HCT116 (cell line): ENCODE data around the gene APBB1IP. TPM values are rescaled to one million over a fixed set of nuclear protein-coding genes. Genes with fewer than 3 reads are reported as not detected.

Experiments used
- ATAC-seq: fragments of 200-7000 bp; cut with Tn5 transposase; 2 replicates; pipeline ENCODE4 v1.9.1; 2020; ENCODE audit warnings: mild to moderate bottlenecking, moderate library complexity
- BruUV-seq: library from RNA; stranded (reverse); fragments of 400-500 nt; replicated peaks from 2 replicates; lab custom pipeline; 2021; lab: Mats Ljungman, UMichigan
- CTCF ChIA-PET: fragments of 300-600 bp; sonication (Branson Sonifier 250); formaldehyde crosslinking; loops from one replicate; lab custom pipeline; 2021; ENCODE audit warnings: antibody characterized with exemption; lab: Charles Lee
- POLR2A ChIA-PET: fragments of 300-600, 350-600 bp; sonication (Branson Sonifier 250); formaldehyde crosslinking; loops from one replicate; lab custom pipeline; 2021; ENCODE audit warnings: antibody characterized with exemption; lab: Charles Lee
- RAD21 ChIA-PET, 2 experiments: fragments of 300-600 bp; sonication (Branson Sonifier 250); formaldehyde crosslinking; loops; one replicate each; lab custom pipeline; 2023; ENCODE audit warnings: low total read pairs in 2 of 2; ENCODE audit not compliant: uncharacterized antibody in 2 of 2, unreplicated experiment in 2 of 2, low non-redundant PET in 1 of 2; lab: Charles Lee
- DNase-seq: peaks from one replicate; pipeline ENCODE4 v3.0.0-alpha.2; 2010; ENCODE audit warnings: low read depth, low spot score
- H2AFZ ChIP-seq: fragments of 200-600 bp; shearing (Covaris generic), sonication (generic); 2 replicates; pipeline ENCODE4 v1.6.1; 2017; ENCODE audit warnings: low read depth, mixed run types, mixed read lengths, antibody characterized with exemption, low read length; ENCODE audit not compliant: poor library complexity, severe bottlenecking
- H3K27ac ChIP-seq: 2 replicates; pipeline ENCODE4 v1.5.1; 2012; ENCODE audit warnings: low read depth, low read length
- H3K27me3 ChIP-seq: fragments of 200-600 bp; sonication (generic); 2 replicates; pipeline ENCODE4 v1.6.1; 2016; ENCODE audit warnings: mixed run types, low read length, mixed read lengths; ENCODE audit not compliant: insufficient read depth
- H3K36me3 ChIP-seq, 2 experiments: fragments of 200-500 bp in 1 of 2; fragments of 200-600 bp in 1 of 2; sonication (Bioruptor generic) in 1 of 2; sonication (generic) in 1 of 2; 2 replicates each; pipeline versions ENCODE4 v1.5.1 to v1.6.1; 2014 to 2016; ENCODE audit warnings: low read length in 2 of 2, inconsistent platforms in 1 of 2, mixed read lengths in 1 of 2, mixed run types in 1 of 2; ENCODE audit not compliant: insufficient read depth in 2 of 2, control insufficient read depth in 1 of 2
- H3K4me1 ChIP-seq, 2 experiments: fragments of 200-600 bp in 1 of 2; sonication (generic) in 1 of 2; 2 replicates each; pipeline versions ENCODE4 v1.5.1 to v1.6.1; 2012 to 2017; ENCODE audit warnings: low read length in 2 of 2, inconsistent platforms in 1 of 2, mild to moderate bottlenecking in 1 of 2, mixed read lengths in 1 of 2, mixed run types in 1 of 2, moderate library complexity in 1 of 2; ENCODE audit not compliant: insufficient read depth in 2 of 2, control insufficient read depth in 1 of 2
- H3K4me2 ChIP-seq: fragments of 200-600 bp; sonication (generic); 2 replicates; pipeline ENCODE4 v1.6.1; 2017; ENCODE audit warnings: mixed run types, low read length, mixed read lengths
- H3K4me3 ChIP-seq, 2 experiments: fragments of 200-600 bp in 1 of 2; sonication (generic) in 1 of 2; replicated peaks in 1 of 2; 2 replicates each; pipeline ENCODE4 v1.5.1; 2011 to 2016; ENCODE audit warnings: low read length in 2 of 2, control low read depth in 1 of 2, low read depth in 1 of 2, mild to moderate bottlenecking in 1 of 2, mixed read lengths in 1 of 2, mixed run types in 1 of 2
- H3K79me2 ChIP-seq: fragments of 200-600 bp; sonication (generic); 2 replicates; pipeline ENCODE4 v1.6.1; 2017; ENCODE audit warnings: mild to moderate bottlenecking, mixed run types, low read length, moderate library complexity, mixed read lengths; ENCODE audit not compliant: insufficient read depth
- H3K9ac ChIP-seq: fragments of 200-600 bp; sonication (generic); 2 replicates; pipeline ENCODE4 v1.6.1; 2016; ENCODE audit warnings: low read length, mixed read lengths
- H3K9me2 ChIP-seq: fragments of 200-600 bp; sonication (generic), shearing (Covaris generic); 2 replicates; pipeline ENCODE4 v1.6.1; 2017; ENCODE audit warnings: mixed run types, mild to moderate bottlenecking, moderate library complexity; ENCODE audit not compliant: insufficient read depth
- H3K9me3 ChIP-seq, 2 experiments: fragments of 200-500 bp in 1 of 2; fragments of 200-600 bp in 1 of 2; sonication (Bioruptor generic) in 1 of 2; sonication (generic) in 1 of 2; 2 replicates each; pipeline ENCODE4 v1.6.1; 2014 to 2017; ENCODE audit warnings: low read length in 2 of 2, mixed read lengths in 2 of 2, inconsistent platforms in 1 of 2, low read depth in 1 of 2, mild to moderate bottlenecking in 1 of 2, mixed run types in 1 of 2, moderate library complexity in 1 of 2; ENCODE audit not compliant: control insufficient read depth in 1 of 2, insufficient read depth in 1 of 2
- H4K20me1 ChIP-seq: fragments of 200-600 bp; sonication (generic), shearing (Covaris generic); 2 replicates; pipeline ENCODE4 v1.6.1; 2017; ENCODE audit warnings: mixed run types, mild to moderate bottlenecking, moderate library complexity; ENCODE audit not compliant: insufficient read depth
- ATF3 ChIP-seq: IDR thresholded peaks from 2 replicates; pipeline ENCODE4 v1.6.1; 2012
- CEBPB ChIP-seq: IDR thresholded peaks from 2 replicates; pipeline ENCODE4 v1.6.1; 2012; ENCODE audit warnings: low read depth
- EZH2 ChIP-seq: fragments of 200-600 bp; sonication (generic); IDR thresholded peaks from 2 replicates; pipeline ENCODE4 v1.6.1; 2017; ENCODE audit warnings: antibody characterized with exemption, mixed run types
- FOSL1 ChIP-seq: IDR thresholded peaks from 2 replicates; pipeline ENCODE4 v1.6.1; 2012; ENCODE audit warnings: low read depth
- POLR2A ChIP-seq: IDR thresholded peaks from 2 replicates; pipeline ENCODE4 v1.7.0; 2011; ENCODE audit warnings: borderline replicate concordance; ENCODE audit not compliant: insufficient read depth, insufficient read length; ENCODE audit errors: extremely low read depth
- POLR2AphosphoS5 ChIP-seq: IDR thresholded peaks from 2 replicates; pipeline ENCODE4 v1.6.1; 2011; ENCODE audit warnings: mild to moderate bottlenecking, low read depth, low read length, moderate library complexity
- RAD21 ChIP-seq: IDR thresholded peaks from 2 replicates; pipeline ENCODE4 v1.6.1; 2012; ENCODE audit warnings: low read depth, mild to moderate bottlenecking
- REST ChIP-seq: IDR thresholded peaks from 2 replicates; pipeline ENCODE4 v1.6.1; 2012; ENCODE audit warnings: low read depth
- SRF ChIP-seq: IDR thresholded peaks from 2 replicates; pipeline ENCODE4 v1.6.1; 2012; ENCODE audit warnings: low read depth
- TCF7L2 ChIP-seq: IDR thresholded peaks from 2 replicates; pipeline ENCODE4 v1.7.0; 2011; ENCODE audit warnings: borderline replicate concordance, inconsistent platforms; ENCODE audit not compliant: insufficient read depth, insufficient read length; ENCODE audit errors: extremely low read depth
- ZFX ChIP-seq: fragments of 450-650 bp; IDR thresholded peaks from 2 replicates; pipeline ENCODE4 v1.6.1; 2017
- ZNF274 ChIP-seq: fragments of 200-500 bp; sonication (Bioruptor generic); IDR thresholded peaks from 2 replicates; pipeline ENCODE4 v1.6.1; 2014; ENCODE audit warnings: mild to moderate bottlenecking, low read depth, low read length, inconsistent platforms
- intact Hi-C: fragments of 100-400 bp; cut with micrococcal nuclease; formaldehyde crosslinking; loops from 2 replicates; pipeline ENCODE4 v1.10.0; 2022
- total RNA-seq: library from RNA; stranded (reverse); gene quantifications from one replicate; pipeline ENCODE4 v1.2.1, GENCODE V29; 2021; ENCODE audit not compliant: unreplicated experiment

The APBB1IP gene
- total RNA-seq, 1 experiment from 2014 or later: 0.27 TPM

- TF ChIP-seq REST (no peak), CEBPB (no peak), FOSL1 (no peak), POLR2A (no peak), POLR2AphosphoS5 (no peak), ZNF274 (no peak), RAD21 (no peak), TCF7L2 (no peak), EZH2 (no peak), ATF3 (no peak)
Observed at GRCh38 chr10:26455567-26456315, 17.6 kb downstream of the APBB1IP start (continued).

DNA sequence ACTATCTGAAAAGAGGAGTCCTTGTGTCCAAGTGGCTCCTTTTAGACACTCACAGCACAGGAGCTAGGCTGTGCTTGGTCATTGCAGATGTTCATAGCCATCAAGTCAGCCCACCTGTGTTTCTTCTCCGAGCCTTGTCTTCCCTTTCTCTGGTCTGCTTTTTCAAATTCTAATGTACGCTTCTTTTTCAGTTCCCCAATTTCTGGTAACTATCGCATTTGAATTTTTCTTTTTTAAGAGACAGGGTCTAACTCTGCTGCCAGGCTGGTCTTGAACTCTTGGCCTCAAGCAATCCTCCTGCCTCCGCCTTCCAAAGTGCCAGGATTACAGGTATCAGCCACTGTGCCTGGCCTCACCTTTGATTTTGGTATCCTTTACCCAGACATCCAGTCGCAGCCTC lies 18.9 kb downstream of the APBB1IP start:
- H4K20me1 ChIP-seq: no peaks in the 10 kb centered on the region
- CTCF ChIA-PET: no interaction called here
- no peaks in the 10 kb centered on the region for H3K9me3 ChIP-seq
- no peaks in the 10 kb centered on the region for H3K27me3 ChIP-seq
- H3K9ac ChIP-seq: no peak overlapping the region
- POLR2A ChIA-PET: no interaction called here
- H3K4me2 ChIP-seq: no peak overlapping the region
- DNase-seq (no peak), ATAC-seq (no peak)
- BruUV-seq: no TSS peak
- H3K4me1 ChIP-seq: no peaks in the 10 kb centered on the region
- H3K27ac ChIP-seq: no peak overlapping the region
- H3K9me2 ChIP-seq: no peaks in the 10 kb centered on the region
- RAD21 ChIA-PET: no interaction called here
- TF ChIP-seq RAD21 (no peak), SRF (no peak), CEBPB (no peak), ZFX (no peak), FOSL1 (no peak)
- intact Hi-C loops: no loop called here
- H3K79me2 ChIP-seq: no peaks in the 10 kb centered on the region
- H3K36me3 ChIP-seq: no peaks in the 10 kb centered on the region
- H2AFZ ChIP-seq: no peak overlapping the region
- no peak overlapping the region for H3K4me3 ChIP-seq
